Measurements from ENCODE around the gene AS3MT. TPM values are rescaled to one million over a fixed set of nuclear protein-coding genes. Genes with fewer than 3 reads are reported as not detected.
A peak's percentile ranks its signal among the peaks of the same experiment; 100 is the strongest.

AS3MT gene
- polyA plus RNA-seq, 1 donor (not counting 4 experiments of a cell fraction or from before 2014, with no cell fraction given), result 2.0 TPM

GRCh38 chr10:102918817-102919245, 49.6 kb downstream of the AS3MT start:
- H3K9me3 ChIP-seq (ENCODE audit: control insufficient read depth, low read depth, low read length), result no peaks in the 10 kb centered on the region
- peak overlapping the region; percentile 79 for H3K9ac ChIP-seq (ENCODE audit: control insufficient read depth, extremely low read depth, insufficient read depth, low read length)
- H3K36me3 ChIP-seq (ENCODE audit: control insufficient read depth in 2 of 2, extremely low read depth in 1 of 2, insufficient read depth in 2 of 2, low read length in 2 of 2), result no peaks in the 10 kb centered on the region
- no peaks in the 10 kb centered on the region for H3K9me1 ChIP-seq (ENCODE audit: control insufficient read depth, extremely low read depth, insufficient read depth, low read length)
- H3K4me3 ChIP-seq (ENCODE audit: control insufficient read depth in 2 of 3, extremely low read depth in 1 of 3, insufficient read depth in 2 of 3, low read depth in 1 of 3, low read length in 3 of 3), result peak overlapping the region; percentile 63 to 82 (median 75)
- H3K4me2 ChIP-seq (ENCODE audit: control insufficient read depth, extremely low read depth, insufficient read depth, low read depth, low read length), result peak overlapping the region; percentile 91
- FAIRE-seq, result no peak
- H2AFZ ChIP-seq (ENCODE audit: control insufficient read depth, low read length), result peak overlapping the region; percentile 98
- dilution Hi-C loops (cut with MboI; ENCODE audit: extremely low pct_ligation_motif_present, low sequenced_read_pairs), result no loop called here
- H3K27me3 ChIP-seq (ENCODE audit: control insufficient read depth, extremely low read depth, insufficient read depth, low read length), result no peaks in the 10 kb centered on the region
- peaks cover 2% of the 10 kb centered on the region for H3K79me2 ChIP-seq (ENCODE audit: control insufficient read depth, insufficient read depth, low read length)
- TF ChIP-seq, protein P1, sequence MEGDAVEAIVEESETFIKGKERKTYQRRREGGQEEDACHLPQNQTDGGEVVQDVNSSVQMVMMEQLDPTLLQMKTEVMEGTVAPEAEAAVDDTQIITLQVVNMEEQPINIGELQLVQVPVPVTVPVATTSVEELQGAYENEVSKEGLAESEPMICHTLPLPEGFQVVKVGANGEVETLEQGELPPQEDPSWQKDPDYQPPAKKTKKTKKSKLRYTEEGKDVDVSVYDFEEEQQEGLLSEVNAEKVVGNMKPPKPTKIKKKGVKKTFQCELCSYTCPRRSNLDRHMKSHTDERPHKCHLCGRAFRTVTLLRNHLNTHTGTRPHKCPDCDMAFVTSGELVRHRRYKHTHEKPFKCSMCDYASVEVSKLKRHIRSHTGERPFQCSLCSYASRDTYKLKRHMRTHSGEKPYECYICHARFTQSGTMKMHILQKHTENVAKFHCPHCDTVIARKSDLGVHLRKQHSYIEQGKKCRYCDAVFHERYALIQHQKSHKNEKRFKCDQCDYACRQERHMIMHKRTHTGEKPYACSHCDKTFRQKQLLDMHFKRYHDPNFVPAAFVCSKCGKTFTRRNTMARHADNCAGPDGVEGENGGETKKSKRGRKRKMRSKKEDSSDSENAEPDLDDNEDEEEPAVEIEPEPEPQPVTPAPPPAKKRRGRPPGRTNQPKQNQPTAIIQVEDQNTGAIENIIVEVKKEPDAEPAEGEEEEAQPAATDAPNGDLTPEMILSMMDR (optimal IDR thresholded peaks at IDR 0.05 in 1 of 3, IDR thresholded peaks at IDR 0.05 in 1 of 3, conservative IDR thresholded peaks at IDR 0.05 in 1 of 3; ENCODE audit: extremely low read depth in 1 of 3, insufficient read depth in 2 of 3, low read length in 3 of 3), result no peak
- no peak for TF ChIP-seq EZH2 (IDR thresholded peaks at IDR 0.05; ENCODE audit: low read length)
- peaks cover 12% of the 10 kb centered on the region for H3K4me1 ChIP-seq (ENCODE audit: control insufficient read depth, extremely low read depth, insufficient read depth, low read length)
- no peak for DNase-seq (ENCODE audit: low read depth, low spot score)
- H3K27ac ChIP-seq (ENCODE audit: control insufficient read depth, insufficient read depth, low read length), result peak overlapping the region; percentile 78
- H4K20me1 ChIP-seq (ENCODE audit: control insufficient read depth, extremely low read depth, insufficient read depth, low read length), result no peaks in the 10 kb centered on the region

DNA sequence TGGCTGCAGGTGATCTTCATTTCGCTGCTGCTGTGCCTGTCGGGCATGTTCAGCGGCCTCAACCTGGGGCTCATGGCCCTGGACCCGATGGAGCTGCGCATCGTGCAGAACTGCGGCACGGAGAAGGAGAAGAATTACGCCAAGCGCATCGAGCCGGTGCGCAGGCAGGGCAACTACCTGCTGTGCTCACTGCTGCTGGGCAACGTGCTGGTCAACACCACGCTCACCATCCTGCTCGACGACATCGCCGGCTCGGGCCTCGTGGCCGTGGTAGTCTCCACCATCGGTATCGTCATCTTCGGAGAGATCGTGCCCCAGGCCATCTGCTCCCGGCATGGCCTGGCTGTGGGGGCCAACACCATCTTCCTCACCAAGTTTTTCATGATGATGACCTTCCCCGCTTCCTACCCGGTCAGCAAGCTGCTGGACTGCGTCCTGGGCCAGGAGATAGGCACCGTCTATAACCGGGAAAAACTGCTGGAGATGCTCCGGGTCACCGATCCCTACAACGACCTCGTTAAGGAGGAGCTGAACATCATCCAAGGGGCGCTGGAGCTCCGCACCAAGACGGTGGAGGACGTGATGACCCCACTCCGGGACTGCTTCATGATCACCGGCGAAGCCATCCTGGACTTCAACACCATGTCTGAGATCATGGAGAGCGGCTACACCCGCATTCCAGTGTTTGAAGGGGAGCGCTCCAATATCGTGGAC, 50.1 kb downstream of the AS3MT start:
- Histone ChIP-seq H2AFZ (ENCODE audit: control insufficient read depth, low read length) (peak overlapping the region; percentile 98), H3K79me2 (ENCODE audit: control insufficient read depth, insufficient read depth, low read length) (peaks cover 2% of the 10 kb centered on the region), H3K27me3 (ENCODE audit: control insufficient read depth, extremely low read depth, insufficient read depth, low read length) (no peaks in the 10 kb centered on the region), H3K36me3 (ENCODE audit: control insufficient read depth in 2 of 2, extremely low read depth in 1 of 2, insufficient read depth in 2 of 2, low read length in 2 of 2) (no peaks in the 10 kb centered on the region), H3K9me1 (ENCODE audit: control insufficient read depth, extremely low read depth, insufficient read depth, low read length) (no peaks in the 10 kb centered on the region), H3K4me1 (ENCODE audit: control insufficient read depth, extremely low read depth, insufficient read depth, low read length) (peaks cover 12% of the 10 kb centered on the region), H3K9me3 (ENCODE audit: control insufficient read depth, low read depth, low read length) (no peaks in the 10 kb centered on the region), H3K4me3 (ENCODE audit: control insufficient read depth in 2 of 3, extremely low read depth in 1 of 3, insufficient read depth in 2 of 3, low read depth in 1 of 3, low read length in 3 of 3) (peak overlapping the region; percentile 63 to 82 (median 75)), H3K4me2 (ENCODE audit: control insufficient read depth, extremely low read depth, insufficient read depth, low read depth, low read length) (peak overlapping the region; percentile 91), H4K20me1 (ENCODE audit: control insufficient read depth, extremely low read depth, insufficient read depth, low read length) (no peaks in the 10 kb centered on the region), H3K9ac (ENCODE audit: control insufficient read depth, extremely low read depth, insufficient read depth, low read length) (peak overlapping the region; percentile 79), H3K27ac (ENCODE audit: control insufficient read depth, insufficient read depth, low read length) (no peak overlapping the region)
- TF ChIP-seq, protein P1 (optimal IDR thresholded peaks at IDR 0.05 in 1 of 3, IDR thresholded peaks at IDR 0.05 in 1 of 3, conservative IDR thresholded peaks at IDR 0.05 in 1 of 3; ENCODE audit: extremely low read depth in 1 of 3, insufficient read depth in 2 of 3, low read length in 3 of 3), result no peak
- peak; percentile 22 for TF ChIP-seq EZH2 (IDR thresholded peaks at IDR 0.05; ENCODE audit: low read length)
- FAIRE-seq, result no peak
- DNase-seq (ENCODE audit: low read depth, low spot score), result no peak
- dilution Hi-C loops (cut with MboI; ENCODE audit: extremely low pct_ligation_motif_present, low sequenced_read_pairs), result no loop called here

All from keratinocyte (primary cell).